Measurements from ENCODE around the gene ANO5. TPM values are rescaled to one million over a fixed set of nuclear protein-coding genes. Genes with fewer than 3 reads are reported as not detected.

ANO5 gene
- total RNA-seq, 1 experiment from 2014 or later = not detected

GRCh38 chr11:22193348-22194051 lies 615 bp downstream of the ANO5 start:
- DNase-seq = no peak
- Histone ChIP-seq H4K20me1 (ENCODE audit: insufficient read depth, low read depth, low read length) (no peaks in the 10 kb centered on the region), H3K9me2 (replicated peaks; ENCODE audit: insufficient read depth, low read length) (no peaks in the 10 kb centered on the region), H3K27ac (ENCODE audit: low read length) (no peak overlapping the region), H3K4me2 (ENCODE audit: low read depth, low read length, poor library complexity, severe bottlenecking) (no peak overlapping the region), H3K4me1 (ENCODE audit: low read length) (no peaks in the 10 kb centered on the region), H3K27me3 (ENCODE audit: low read length) (no peaks in the 10 kb centered on the region), H3K4me3 (ENCODE audit: low read length) (no peak overlapping the region), H3K79me2 (ENCODE audit: low read length) (no peaks in the 10 kb centered on the region), H3K9ac (ENCODE audit: low read length) (no peak overlapping the region), H3K9me3 (ENCODE audit: low read length) (no peaks in the 10 kb centered on the region), H3K36me3 (ENCODE audit: insufficient read depth, low read length) (no peaks in the 10 kb centered on the region), H2AFZ (ENCODE audit: low read length) (no peak overlapping the region)

- Histone ChIP-seq H3K9me3 (ENCODE audit: low read length) (no peaks in the 10 kb centered on the region), H3K36me3 (ENCODE audit: insufficient read depth, low read length) (no peaks in the 10 kb centered on the region), H3K27me3 (ENCODE audit: low read length) (no peaks in the 10 kb centered on the region), H4K20me1 (ENCODE audit: insufficient read depth, low read depth, low read length) (no peaks in the 10 kb centered on the region), H3K27ac (ENCODE audit: low read length) (no peak overlapping the region), H3K4me3 (ENCODE audit: low read length) (no peak overlapping the region), H3K4me1 (ENCODE audit: low read length) (no peaks in the 10 kb centered on the region), H3K4me2 (ENCODE audit: low read depth, low read length, poor library complexity, severe bottlenecking) (no peak overlapping the region), H3K9me2 (replicated peaks; ENCODE audit: insufficient read depth, low read length) (no peaks in the 10 kb centered on the region), H3K79me2 (ENCODE audit: low read length) (no peaks in the 10 kb centered on the region), H2AFZ (ENCODE audit: low read length) (no peak overlapping the region), H3K9ac (ENCODE audit: low read length) (no peak overlapping the region)
- no peak for DNase-seq
Measured at GRCh38 chr11:22194306-22194705, 1.4 kb downstream of the ANO5 start.

DNA sequence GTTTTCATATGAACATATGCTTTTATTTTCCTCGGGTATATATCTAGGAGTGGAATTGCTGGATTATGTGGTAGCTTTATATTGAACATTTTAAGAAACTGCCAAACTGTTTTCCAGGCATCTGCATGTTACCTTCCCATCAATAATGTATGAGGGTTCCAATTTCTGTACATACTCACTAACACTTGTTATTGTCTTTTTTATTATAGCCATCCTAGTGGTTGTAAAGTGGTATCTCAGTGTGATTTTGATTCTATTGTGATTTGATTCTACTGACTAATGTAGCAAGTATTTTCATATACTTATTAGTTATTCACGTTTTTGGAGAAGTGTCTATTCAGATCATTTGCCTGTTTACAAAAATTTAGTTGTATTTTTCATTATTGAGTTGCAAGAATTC lies 2.0 kb downstream of the ANO5 start:
- Histone ChIP-seq H3K4me1 (ENCODE audit: low read length) (no peaks in the 10 kb centered on the region), H3K9ac (ENCODE audit: low read length) (no peak overlapping the region), H3K9me3 (ENCODE audit: low read length) (no peaks in the 10 kb centered on the region), H3K27me3 (ENCODE audit: low read length) (no peaks in the 10 kb centered on the region), H3K9me2 (replicated peaks; ENCODE audit: insufficient read depth, low read length) (no peaks in the 10 kb centered on the region), H3K27ac (ENCODE audit: low read length) (no peak overlapping the region), H3K79me2 (ENCODE audit: low read length) (no peaks in the 10 kb centered on the region), H3K4me2 (ENCODE audit: low read depth, low read length, poor library complexity, severe bottlenecking) (no peak overlapping the region), H4K20me1 (ENCODE audit: insufficient read depth, low read depth, low read length) (no peaks in the 10 kb centered on the region), H3K36me3 (ENCODE audit: insufficient read depth, low read length) (no peaks in the 10 kb centered on the region), H2AFZ (ENCODE audit: low read length) (no peak overlapping the region), H3K4me3 (ENCODE audit: low read length) (no peak overlapping the region)
- no peak for DNase-seq

- DNase-seq = no peak
- H3K27me3 ChIP-seq (ENCODE audit: low read length) = no peaks in the 10 kb centered on the region
- no peaks in the 10 kb centered on the region for H4K20me1 ChIP-seq (ENCODE audit: insufficient read depth, low read depth, low read length)
- H3K79me2 ChIP-seq (ENCODE audit: low read length) = no peaks in the 10 kb centered on the region
- H3K4me2 ChIP-seq (ENCODE audit: low read depth, low read length, poor library complexity, severe bottlenecking) = no peak overlapping the region
- no peak overlapping the region for H2AFZ ChIP-seq (ENCODE audit: low read length)
- no peaks in the 10 kb centered on the region for H3K9me3 ChIP-seq (ENCODE audit: low read length)
- H3K4me3 ChIP-seq (ENCODE audit: low read length) = no peak overlapping the region
- no peaks in the 10 kb centered on the region for H3K4me1 ChIP-seq (ENCODE audit: low read length)
- no peak overlapping the region for H3K27ac ChIP-seq (ENCODE audit: low read length)
- no peaks in the 10 kb centered on the region for H3K9me2 ChIP-seq (replicated peaks; ENCODE audit: insufficient read depth, low read length)
- H3K9ac ChIP-seq (ENCODE audit: low read length) = no peak overlapping the region
- no peaks in the 10 kb centered on the region for H3K36me3 ChIP-seq (ENCODE audit: insufficient read depth, low read length)
Measured at GRCh38 chr11:22197139-22198005, 4.5 kb downstream of the ANO5 start.

GRCh38 chr11:22199243-22199642 lies 6.4 kb downstream of the ANO5 start:
- no peak overlapping the region for H3K4me2 ChIP-seq (ENCODE audit: low read depth, low read length, poor library complexity, severe bottlenecking)
- no peak overlapping the region for H3K4me3 ChIP-seq (ENCODE audit: low read length)
- H3K9ac ChIP-seq (ENCODE audit: low read length) = no peak overlapping the region
- no peak for DNase-seq
- no peak overlapping the region for H3K27ac ChIP-seq (ENCODE audit: low read length)
- no peaks in the 10 kb centered on the region for H3K4me1 ChIP-seq (ENCODE audit: low read length)
- H3K27me3 ChIP-seq (ENCODE audit: low read length) = no peaks in the 10 kb centered on the region
- no peak overlapping the region for H2AFZ ChIP-seq (ENCODE audit: low read length)
- no peaks in the 10 kb centered on the region for H3K9me3 ChIP-seq (ENCODE audit: low read length)
- H4K20me1 ChIP-seq (ENCODE audit: insufficient read depth, low read depth, low read length) = no peaks in the 10 kb centered on the region
- H3K9me2 ChIP-seq (replicated peaks; ENCODE audit: insufficient read depth, low read length) = no peaks in the 10 kb centered on the region
- H3K79me2 ChIP-seq (ENCODE audit: low read length) = no peaks in the 10 kb centered on the region
- no peaks in the 10 kb centered on the region for H3K36me3 ChIP-seq (ENCODE audit: insufficient read depth, low read length)

DNA sequence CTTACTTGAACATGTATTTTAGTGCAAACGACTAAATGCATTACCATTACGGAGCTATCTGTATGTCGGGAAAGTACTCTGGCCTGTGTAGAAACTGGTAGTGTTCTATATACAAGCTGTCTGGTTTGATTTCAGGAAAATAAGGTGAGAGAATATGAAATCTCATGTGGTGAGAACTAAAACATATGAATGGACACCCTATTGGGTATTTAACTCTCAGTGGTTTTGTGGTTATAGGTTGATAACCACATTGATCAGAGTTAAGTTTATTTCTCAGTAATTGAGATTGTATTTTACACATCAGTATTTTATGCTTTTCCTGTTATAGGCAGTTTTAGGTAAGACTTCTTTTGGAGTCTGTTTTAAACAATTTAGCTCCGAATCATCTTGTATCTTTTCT lies 10.4 kb downstream of the ANO5 start:
- no peak for DNase-seq
- no peak overlapping the region for H3K4me2 ChIP-seq (ENCODE audit: low read depth, low read length, poor library complexity, severe bottlenecking)
- no peaks in the 10 kb centered on the region for H3K4me1 ChIP-seq (ENCODE audit: low read length)
- no peak overlapping the region for H3K27ac ChIP-seq (ENCODE audit: low read length)
- no peak overlapping the region for H3K9ac ChIP-seq (ENCODE audit: low read length)
- H3K9me2 ChIP-seq (replicated peaks; ENCODE audit: insufficient read depth, low read length) = no peaks in the 10 kb centered on the region
- no peak overlapping the region for H3K4me3 ChIP-seq (ENCODE audit: low read length)
- no peaks in the 10 kb centered on the region for H3K36me3 ChIP-seq (ENCODE audit: insufficient read depth, low read length)
- H3K27me3 ChIP-seq (ENCODE audit: low read length) = no peaks in the 10 kb centered on the region
- H2AFZ ChIP-seq (ENCODE audit: low read length) = no peak overlapping the region
- no peaks in the 10 kb centered on the region for H4K20me1 ChIP-seq (ENCODE audit: insufficient read depth, low read depth, low read length)
- H3K79me2 ChIP-seq (ENCODE audit: low read length) = no peaks in the 10 kb centered on the region
- no peaks in the 10 kb centered on the region for H3K9me3 ChIP-seq (ENCODE audit: low read length)

GRCh38 chr11:22207162-22207561 lies 14.3 kb downstream of the ANO5 start:
- H3K27me3 ChIP-seq (ENCODE audit: low read length) = no peaks in the 10 kb centered on the region
- no peak overlapping the region for H2AFZ ChIP-seq (ENCODE audit: low read length)
- no peaks in the 10 kb centered on the region for H3K79me2 ChIP-seq (ENCODE audit: low read length)
- H3K4me2 ChIP-seq (ENCODE audit: low read depth, low read length, poor library complexity, severe bottlenecking) = no peak overlapping the region
- H3K9me2 ChIP-seq (replicated peaks; ENCODE audit: insufficient read depth, low read length) = no peaks in the 10 kb centered on the region
- no peaks in the 10 kb centered on the region for H4K20me1 ChIP-seq (ENCODE audit: insufficient read depth, low read depth, low read length)
- H3K36me3 ChIP-seq (ENCODE audit: insufficient read depth, low read length) = no peaks in the 10 kb centered on the region
- H3K9me3 ChIP-seq (ENCODE audit: low read length) = no peaks in the 10 kb centered on the region
- no peak overlapping the region for H3K4me3 ChIP-seq (ENCODE audit: low read length)
- no peak overlapping the region for H3K9ac ChIP-seq (ENCODE audit: low read length)
- no peak for DNase-seq
- no peaks in the 10 kb centered on the region for H3K4me1 ChIP-seq (ENCODE audit: low read length)
- no peak overlapping the region for H3K27ac ChIP-seq (ENCODE audit: low read length)

- no peaks in the 10 kb centered on the region for H4K20me1 ChIP-seq (ENCODE audit: insufficient read depth, low read depth, low read length)
- no peak overlapping the region for H3K27ac ChIP-seq (ENCODE audit: low read length)
- no peaks in the 10 kb centered on the region for H3K36me3 ChIP-seq (ENCODE audit: insufficient read depth, low read length)
- no peak overlapping the region for H3K9ac ChIP-seq (ENCODE audit: low read length)
- H3K4me3 ChIP-seq (ENCODE audit: low read length) = no peak overlapping the region
- no peak overlapping the region for H3K4me2 ChIP-seq (ENCODE audit: low read depth, low read length, poor library complexity, severe bottlenecking)
- H3K4me1 ChIP-seq (ENCODE audit: low read length) = no peaks in the 10 kb centered on the region
- no peak overlapping the region for H2AFZ ChIP-seq (ENCODE audit: low read length)
- H3K9me2 ChIP-seq (replicated peaks; ENCODE audit: insufficient read depth, low read length) = no peaks in the 10 kb centered on the region
- no peaks in the 10 kb centered on the region for H3K79me2 ChIP-seq (ENCODE audit: low read length)
- H3K27me3 ChIP-seq (ENCODE audit: low read length) = no peaks in the 10 kb centered on the region
- no peaks in the 10 kb centered on the region for H3K9me3 ChIP-seq (ENCODE audit: low read length)
- no peak for DNase-seq
Measured at GRCh38 chr11:22208151-22208858, 15.4 kb downstream of the ANO5 start.
